Activated CD8-positive, alpha-beta memory T cell treated with anti-CD3 and anti-CD28 coated beads, Interleukin-2, amount 50 U/mL, for 4 hours (primary cell): ENCODE data around the gene ZNF791.
"Not testable (repeated sequence)": the region's sequence is repeated elsewhere in the genome, so short reads cannot be mapped to it uniquely, and the experiment has no call there.

ENCODE experiments used
- DNase-seq: peaks from one replicate; pipeline ENCODE4 v3.0.0-alpha.2; 2020

The ZNF791 gene

DNA sequence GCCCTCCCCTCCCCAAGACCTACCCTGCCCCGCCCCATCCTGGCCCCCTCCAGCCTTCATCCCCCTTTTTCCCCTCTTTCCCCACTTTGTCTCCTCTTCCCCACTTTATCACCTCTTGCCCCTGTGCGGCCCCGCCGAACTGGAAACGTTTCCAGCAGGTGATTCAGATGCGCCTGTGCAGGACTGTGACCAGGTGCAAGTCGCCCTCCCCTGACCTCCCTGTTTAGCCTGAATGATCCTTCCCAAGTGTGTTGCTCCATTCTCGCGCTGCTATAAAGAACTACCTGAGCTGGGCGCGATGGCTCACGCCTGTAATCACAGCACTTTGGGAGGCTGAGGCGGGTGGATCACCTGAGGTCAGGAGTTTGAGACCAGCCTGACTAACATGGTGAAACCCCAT is 25.9 kb downstream of the ZNF791 start:
- no peak for DNase-seq

DNA sequence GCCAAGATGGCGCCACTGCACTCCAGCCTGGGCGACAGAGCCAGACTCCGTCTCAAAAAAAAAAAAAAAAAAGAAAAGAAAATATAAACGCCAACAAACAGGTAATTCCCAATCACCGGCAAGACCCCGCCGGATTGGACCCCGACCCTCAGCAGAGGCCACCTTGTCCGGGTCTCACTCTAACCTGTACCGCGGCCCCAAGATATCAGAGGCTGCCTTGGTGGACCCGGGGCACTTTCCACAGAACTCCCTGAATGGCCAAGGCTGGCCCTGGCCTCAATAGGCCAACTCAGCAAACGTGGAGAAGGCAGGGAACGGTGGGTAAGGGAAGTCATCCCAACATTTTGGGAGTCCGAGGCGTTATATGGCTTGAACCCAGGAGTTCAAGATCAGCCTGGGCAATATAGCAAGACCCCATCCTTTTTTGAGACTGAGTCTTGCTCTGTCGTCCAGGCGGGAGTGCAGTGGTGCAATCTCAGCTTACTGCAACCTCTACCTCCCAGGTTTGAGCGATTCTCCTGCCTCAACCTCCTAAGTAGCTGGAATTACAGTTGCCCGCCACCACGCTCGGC is 28.0 kb downstream of the ZNF791 start:
- no peak for DNase-seq

DNA sequence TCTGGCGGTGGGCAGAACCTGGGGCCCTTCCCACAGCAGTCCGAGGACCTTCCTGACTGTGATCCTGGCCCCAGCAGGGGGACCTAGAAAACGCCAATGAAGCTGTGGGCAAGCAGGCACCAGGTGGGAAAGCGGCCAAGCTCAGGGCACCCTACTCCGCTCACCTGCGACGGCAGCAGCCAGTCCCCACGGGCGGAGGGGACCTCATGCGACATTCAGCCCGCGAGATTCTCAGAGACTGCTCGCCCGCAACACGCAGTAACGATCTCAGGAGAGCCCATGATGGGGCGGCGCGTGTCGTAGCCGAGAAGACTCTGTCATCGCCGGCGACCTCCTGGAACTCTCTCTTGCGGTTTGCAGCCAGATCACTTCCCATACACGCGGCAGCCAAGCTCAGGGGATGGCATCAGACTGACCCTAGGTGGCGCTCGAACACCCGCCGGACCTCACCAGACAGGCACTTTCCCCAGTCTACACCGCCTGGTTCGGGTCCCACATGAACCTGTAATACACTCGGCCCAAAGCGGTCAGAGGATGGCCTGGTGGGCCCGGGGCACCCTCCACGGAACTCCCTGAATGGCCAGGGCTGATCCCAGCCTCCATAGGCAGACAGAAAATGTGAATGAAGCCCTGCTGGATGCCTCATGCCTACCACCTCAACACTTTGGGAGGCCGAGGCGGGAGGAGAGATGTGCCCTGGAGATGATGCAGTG is 29.3 kb downstream of the ZNF791 start:
- DNase-seq = peak; percentile 86

DNA sequence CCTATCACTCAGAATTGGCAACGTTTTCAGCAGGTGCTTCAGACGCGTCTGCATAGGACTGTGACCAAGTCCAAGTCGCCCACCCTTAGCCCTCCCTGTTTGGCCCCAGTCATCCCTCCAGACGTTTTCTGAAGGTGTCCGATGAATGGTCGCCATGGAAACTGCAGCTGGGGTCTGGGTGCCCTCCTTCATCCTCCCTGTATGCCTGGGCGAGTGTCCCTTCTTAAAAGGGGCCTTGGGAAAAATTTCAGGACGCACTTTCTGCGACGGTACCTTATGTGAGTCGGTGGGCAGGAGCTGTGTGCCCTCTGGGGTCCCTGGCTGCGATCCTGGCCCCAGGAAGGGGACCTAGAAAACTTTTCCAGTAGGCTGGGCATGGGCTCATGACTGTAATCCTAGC is 30.7 kb downstream of the ZNF791 start:
- DNase-seq = no peak

DNA sequence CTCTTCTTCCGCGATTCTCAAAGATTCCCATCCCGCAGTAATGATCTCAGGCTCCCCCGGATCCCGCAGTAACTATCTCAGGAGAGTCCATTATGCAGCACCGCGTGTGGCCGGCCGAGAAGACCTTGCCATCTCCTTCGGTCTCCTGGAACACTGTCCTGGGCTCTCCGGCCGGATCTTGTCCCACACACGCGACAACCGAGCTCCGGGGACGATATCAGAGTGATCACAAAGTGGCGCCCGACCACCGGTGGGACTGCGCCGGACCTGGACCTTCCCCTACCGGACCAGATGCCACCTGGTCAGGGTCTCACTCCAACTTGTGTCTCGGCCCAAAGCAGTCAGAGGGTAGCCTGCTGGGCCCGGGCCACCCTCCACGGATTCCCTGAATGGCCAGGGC is 31.8 kb downstream of the ZNF791 start:
- no peak for DNase-seq

DNA sequence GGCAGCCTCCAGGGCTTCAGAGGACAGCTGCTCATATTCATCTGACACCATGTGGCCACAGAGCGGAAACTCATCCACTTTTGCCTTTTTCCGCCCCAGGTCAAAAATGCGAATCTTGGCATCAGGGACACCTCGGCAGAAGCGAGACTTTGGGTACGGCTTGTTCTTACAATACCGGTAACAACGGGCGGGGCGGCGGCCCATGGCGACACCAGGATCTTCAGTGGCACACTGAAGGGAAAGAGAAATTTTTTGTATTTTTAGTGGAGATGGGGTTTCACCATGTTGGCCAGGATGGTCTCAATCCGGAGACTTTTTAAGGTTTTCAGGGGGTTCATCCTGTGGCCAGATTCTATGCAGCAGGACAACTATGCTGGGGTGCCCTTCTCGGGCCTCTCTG is 33.0 kb downstream of the ZNF791 start:
- DNase-seq = not testable (repeated sequence)

DNA sequence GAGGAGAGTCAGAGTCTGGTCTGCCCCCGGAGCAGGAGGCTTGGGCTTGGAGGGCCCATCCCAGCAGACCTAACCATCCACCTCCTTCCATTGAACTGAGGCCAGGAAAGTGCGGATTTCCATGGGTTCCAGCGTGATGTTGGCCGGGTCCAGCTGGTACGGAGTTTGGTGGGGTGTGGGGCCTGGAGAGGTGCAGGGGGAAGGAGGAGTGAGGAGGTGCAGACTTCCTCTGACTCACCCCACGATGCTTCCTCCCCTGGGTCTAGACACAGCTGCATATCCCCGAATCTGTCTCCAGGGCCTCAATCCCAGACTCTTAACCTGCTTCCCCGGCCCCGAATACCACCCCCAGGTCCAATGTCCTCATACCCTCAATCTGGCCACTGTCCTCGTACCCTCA is 35.8 kb downstream of the ZNF791 start:
- no peak for DNase-seq

DNA sequence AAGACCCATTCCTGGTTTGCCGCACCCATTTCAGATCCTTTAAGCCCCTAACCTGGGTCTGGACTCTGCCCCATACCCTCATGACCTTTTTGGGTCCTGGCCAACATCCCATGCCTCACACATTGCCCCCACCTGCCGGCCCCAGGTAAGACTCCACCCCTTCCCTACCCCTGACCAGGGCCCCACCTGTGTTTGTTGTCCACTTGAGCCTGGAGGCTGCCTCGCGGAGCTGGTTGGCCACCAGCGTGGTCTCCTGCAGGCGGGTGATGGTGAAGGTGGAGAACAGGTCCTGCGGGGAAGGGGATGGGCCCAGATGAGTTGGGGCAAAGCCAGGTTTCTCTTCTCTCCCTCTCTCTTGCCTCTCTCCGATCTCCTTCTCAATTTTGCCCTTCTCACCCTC is 36.3 kb downstream of the ZNF791 start:
- DNase-seq = no peak

DNA sequence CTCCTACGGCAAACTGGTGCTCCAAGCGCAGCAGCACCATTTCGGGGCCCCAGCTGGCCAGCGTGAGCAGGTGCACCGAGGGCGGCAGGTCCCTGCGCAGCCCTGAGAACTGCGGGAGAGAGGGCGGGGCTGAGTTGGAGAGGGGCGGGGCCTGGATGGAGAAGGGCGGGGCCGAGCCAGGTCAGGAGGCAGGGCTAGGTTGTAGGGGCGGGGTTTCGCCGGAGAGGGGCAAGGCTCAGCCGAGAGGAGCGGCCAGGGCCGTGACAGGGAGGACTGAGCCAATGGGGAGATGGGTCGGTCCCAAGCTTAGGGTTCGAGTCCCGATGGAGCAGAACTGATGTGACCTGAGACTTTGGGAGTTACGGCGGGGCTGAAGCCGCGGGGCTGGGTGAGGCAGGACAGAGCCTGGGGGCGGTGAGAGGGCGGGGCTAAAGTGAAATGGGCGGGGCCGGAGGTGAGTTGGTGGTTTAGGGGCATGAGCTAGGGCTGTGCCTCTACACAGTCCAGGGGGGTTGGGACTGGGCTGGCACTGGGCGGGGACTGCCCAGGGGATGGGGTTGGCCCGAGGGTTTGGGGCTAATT is 36.9 kb downstream of the ZNF791 start:
- DNase-seq = no peak

DNA sequence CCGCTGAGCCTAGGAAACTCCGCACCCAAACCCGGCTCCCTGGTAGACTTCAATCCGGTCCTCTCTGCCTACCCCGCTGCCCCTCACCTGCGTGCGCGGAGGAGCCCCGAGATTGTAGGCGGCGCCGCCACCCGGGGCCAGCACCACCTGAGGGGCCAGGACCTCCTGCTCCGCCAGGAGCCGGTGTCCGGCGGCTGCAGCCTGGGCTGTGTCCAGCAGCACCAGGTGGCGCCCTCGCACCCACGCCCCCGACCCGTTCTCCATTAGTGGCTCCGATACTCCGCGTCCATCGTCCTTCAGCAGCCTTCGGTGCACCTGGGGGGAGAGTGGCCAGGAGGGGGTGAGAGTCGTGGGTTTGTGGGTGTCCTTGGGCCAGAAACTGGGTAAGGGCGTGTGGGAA is 37.4 kb downstream of the ZNF791 start:
- no peak for DNase-seq

DNA sequence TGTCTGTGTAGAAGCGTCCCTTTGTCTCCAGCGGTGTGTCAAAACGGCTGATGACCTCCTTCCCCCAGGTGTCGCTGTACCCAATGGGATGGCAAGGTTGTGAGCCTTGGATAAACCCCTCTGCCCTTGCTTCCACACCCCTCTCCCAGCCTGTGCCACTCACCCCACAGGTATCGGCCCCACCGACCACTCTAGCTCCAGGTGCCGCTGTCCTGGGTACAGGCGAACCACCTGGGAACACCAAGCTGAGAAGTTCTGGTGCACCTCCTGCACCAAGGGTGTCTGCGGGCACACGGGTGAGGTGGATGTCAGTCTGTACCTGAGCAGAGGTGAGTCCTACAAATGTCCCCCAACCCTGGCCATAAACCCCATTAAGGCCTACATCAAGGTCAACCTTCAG is 39.2 kb downstream of the ZNF791 start:
- no peak for DNase-seq

DNA sequence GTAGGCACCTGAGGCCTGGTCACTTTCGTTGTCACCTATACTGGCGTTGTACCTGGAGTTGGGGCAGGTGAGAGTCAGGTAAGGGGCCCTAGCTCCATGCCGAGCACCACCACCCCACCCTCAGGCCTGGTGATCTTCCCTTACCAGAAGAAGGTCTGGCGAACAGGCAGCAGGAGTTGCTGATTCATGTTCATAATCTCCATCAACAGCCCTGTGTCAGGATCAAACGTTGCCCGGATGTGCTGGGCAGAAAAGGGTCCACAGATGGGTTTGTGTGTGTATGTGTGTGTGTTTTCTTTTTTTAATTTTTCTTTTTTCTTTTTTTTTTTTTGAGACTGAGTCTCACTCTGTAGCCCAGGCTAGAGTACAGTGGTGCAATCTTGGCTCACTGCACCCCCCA is 41.5 kb downstream of the ZNF791 start:
- no peak for DNase-seq

DNA sequence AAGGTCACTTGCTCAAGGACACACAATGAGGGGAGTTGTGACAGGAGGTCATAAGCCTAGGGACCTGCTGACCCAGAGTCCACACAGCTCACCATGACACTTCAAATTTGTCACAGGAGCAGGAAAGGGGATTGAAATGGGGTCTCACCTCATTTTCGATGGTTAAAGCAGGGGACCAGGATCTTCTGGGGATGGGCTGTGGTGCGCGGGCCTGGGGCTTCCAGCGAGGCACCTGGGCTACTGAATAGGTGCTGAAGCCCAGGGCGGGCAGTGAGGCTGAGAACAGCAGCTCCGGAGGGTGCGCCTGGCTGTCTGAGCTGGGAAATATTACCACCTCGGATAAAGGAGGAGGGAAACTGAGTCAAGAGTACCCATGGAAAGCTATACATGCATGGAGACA is 44.8 kb downstream of the ZNF791 start:
- no peak for DNase-seq

DNA sequence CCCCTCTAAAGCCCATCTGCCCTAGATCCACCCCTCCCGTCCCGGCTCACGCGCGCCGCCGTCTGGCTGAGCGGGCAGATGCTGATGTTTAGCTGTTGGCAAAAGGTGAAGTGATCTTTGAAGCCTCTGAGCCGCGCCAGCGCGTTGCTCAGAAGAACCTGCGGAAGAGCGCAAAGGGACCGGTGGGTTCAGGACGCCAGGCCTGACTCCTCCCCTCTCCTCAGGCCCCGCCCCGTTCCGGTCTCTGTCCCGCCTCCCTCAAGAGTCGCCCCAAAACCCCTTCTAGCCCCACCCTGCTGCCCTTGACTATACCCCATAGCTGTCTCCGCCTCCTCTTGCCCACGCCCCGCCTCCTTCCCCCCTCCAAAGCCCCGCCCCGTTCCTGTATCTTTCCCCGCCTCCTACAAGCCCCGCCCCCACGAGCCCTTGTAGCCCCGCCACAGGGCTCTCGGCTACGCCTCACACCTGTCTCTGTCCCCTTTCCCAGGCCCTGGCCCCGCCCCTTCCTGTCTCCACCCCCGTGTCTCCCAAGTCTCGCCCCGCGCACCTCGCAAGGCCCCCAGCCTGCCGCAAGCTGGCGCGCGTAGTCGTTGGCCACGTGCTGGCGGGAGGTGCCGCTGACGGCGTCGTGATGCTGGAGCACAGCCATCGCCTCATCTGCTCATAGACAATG is 46.3 kb downstream of the ZNF791 start:
- DNase-seq = no peak

DNA sequence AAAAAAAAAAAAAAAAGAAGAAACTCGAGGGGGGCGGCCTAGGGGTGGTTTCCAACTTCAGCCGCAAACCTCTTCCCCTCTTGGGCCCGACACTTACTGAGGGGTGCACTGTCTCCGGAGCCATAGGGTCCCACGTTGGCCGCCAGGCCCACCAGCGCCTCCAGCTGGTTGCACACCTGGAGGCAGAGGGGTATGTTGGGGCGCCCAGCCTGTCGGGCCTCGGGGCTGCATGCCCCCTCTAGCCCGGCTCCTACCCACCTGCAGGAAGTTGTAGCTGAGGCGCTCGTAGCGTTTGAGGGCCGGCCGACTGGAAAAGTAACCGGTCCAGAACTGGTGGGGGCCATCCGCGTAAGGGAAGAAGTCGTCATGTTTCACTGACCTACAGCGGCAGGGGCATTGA is 47.2 kb downstream of the ZNF791 start:
- no peak for DNase-seq

DNA sequence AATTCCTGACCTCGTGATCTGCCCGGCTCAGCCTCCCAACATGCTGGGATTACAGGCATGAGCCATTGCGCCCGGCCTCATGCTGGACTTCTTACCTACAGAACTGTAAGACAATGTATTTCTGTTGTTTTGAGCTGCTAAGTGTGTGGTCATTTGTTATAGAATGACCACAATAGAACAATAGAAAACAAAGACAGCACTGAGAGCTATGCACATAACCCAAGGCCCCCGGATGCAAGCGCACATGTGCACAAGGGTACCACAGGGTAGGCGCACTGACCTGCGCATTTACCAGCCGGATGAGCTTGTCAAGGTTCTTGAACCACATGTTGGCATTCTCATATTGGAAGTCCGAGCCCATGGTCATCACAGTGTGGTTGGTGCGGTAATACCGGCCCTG is 50.3 kb downstream of the ZNF791 start:
- no peak for DNase-seq

DNA sequence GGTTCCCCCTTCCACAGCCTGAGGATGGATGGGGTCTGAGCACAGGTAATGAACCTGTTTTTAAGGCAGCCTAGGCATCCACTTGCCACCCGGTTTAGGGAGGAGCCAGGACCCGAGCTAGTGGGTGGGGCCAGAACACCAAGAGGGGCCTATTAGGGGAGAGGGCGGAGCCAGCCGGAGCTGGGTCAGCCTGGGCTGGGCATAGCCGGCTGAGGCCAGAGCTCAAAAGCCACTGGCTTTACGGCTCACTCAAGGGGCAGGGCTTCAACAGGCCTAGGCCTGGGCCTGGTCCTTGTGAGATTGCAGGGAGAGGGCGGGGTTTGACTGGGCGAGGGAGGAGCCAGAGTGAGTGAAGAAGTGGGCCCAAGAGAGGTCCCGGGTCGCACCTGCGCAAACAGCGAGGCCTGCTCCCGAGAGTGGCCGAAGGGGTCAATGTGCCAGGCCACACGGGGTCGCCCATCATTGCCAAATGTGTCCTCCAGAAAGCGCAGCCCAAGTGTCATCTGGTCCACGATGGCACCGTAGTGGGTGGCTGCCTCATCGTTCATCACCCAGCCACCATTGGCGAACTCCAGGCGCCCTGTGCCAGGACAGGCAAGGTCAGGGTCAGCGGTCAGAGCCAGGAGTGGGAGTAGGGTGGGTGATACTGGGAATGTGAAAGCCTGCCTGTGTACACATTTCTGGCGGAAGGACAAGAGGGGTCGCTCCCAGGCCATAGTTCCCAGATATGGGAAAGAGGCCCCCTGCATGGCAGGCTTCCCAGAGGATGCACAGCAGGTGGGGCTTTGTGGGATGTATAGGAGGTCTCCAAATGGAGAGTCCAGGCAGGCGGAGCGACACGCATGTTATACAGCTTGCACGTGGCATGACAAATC is 53.9 kb downstream of the ZNF791 start:
- DNase-seq = no peak

DNA sequence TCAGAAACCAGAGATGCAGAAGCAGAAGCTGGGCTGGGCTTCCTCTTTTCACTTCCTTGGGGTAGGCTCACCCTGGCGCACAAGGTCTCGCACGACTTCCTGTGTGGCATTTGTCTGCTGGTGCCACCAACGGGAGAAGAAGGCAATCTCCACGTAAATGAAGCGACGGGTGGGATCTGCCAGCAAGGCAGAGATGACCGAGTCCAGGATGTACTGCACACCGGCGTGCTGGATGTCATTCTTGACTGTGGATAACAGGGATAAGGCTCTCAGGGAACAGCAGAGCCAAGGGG is 54.5 kb downstream of the ZNF791 start:
- no peak for DNase-seq

DNA sequence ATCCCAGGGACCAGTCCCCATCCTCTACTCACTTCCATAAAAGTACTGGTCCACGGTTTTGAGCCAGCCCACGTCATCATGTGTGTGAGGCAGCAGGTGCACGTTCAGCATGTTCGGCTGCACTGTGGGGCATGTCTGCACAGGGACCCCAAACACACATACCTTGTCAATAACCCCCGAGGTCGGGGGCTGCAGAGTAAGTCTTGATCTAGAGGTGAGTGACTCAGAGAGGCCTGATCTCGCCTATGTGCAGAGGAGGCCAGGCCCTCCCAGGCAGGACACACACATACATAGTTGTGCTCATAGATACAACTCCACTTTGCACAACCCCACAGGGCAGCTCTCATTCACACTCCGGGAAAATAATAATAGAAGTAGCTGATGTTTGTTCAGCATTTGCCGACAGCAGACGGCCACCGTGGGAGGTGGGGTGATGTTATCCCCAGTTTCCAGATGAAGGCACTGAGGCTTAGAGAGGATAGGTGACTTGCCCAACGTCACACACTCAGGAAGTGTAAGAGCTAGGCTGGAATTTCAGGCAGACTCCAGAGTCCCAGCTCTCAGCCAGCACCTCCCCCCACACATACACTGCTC is 55.0 kb downstream of the ZNF791 start:
- no peak for DNase-seq

DNA sequence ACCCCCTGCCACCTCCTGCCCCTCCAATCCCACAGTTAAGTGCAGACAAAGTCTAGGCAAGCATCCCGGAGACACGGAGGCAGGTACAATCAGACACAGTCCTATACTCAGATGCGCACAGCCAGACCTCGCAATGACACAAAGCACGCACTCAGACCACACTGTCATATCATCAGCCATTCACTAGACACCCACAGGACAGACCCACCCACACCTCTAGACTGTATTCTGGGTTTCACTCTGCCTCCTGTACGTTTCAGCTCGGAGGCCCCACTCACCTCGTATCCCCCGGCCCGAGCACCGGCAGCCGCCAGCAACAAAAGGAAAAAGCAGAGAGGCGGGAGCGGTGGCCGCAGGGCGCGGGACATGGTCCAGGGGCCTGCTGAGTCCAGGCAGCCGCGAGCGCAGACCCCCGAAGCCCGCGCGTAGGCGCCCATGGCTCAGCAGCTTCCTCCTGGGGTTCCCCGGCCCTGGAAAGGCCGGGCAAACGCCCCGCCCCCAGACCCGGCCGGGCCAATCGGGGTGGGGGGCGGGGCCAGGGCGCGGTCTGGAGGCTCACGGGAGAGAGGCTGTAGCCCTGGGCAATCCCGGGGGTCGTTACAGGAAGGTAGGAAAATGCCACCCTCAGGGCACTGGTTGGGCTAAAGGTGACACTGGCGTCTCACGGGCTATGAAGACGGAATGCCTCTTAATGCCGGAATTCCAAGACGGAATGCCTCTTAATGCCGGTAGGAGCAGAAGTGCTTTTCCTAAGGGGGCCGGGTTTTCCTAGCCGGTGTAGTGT is 55.7 kb downstream of the ZNF791 start, which contains the start of the genes MAN2B1 and WDR83:
TSS of gene MAN2B1 (minus strand) at position 478 of the 784 bp plus-strand sequence. CDS start at position 437, 41 bp downstream.
TSS of gene WDR83 (plus strand) at position 543 of the 784 bp plus-strand sequence. CDS start 2,984 bp downstream, outside the sequence.
- DNase-seq = peak; percentile 83

DNA sequence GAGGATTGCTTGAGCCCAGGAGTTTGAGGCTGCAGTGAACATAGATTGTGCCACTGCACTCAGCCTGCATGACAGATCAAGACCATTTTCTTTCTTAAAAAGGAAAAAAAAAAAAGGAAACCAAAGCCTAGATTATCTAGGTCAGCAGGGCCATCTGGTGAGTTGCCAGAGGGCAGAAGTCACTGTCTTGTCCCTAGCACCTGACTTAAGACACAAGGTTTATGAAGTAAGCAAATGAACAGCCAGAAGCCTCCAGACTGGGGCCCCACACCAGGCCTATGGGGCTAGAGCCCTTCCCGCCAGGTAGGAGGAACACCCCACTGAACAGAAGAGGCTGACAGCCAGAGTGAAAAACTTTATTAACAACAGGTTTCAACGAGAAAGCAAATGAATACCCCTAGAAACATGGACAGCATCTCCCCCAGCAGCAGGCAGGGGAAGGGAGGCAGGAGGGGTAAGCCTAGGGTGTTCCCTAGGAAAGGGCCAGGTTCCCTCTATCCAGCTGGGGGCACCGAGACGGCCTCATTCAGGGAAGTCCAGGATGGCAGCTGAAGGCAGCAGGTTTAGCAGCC is 57.1 kb downstream of the ZNF791 start:
- DNase-seq = no peak
